IMR-90 (cell line): Measurements from ENCODE around the gene AHI1. TPM values are rescaled to one million over a fixed set of nuclear protein-coding genes. Genes with fewer than 3 reads are reported as not detected.

Experiments used
- ATAC-seq: fragments of 200-7000 bp; cut with Tn5 transposase; 2 replicates; pipeline ENCODE4 v1.9.1; 2020; ENCODE audit warnings: low read depth, mild to moderate bottlenecking, moderate library complexity
- BruUV-seq: library from RNA; stranded (reverse); fragments of 400-500 nt; replicated peaks from 2 replicates; lab custom pipeline; 2021; lab: Mats Ljungman, UMichigan
- CTCF ChIA-PET: fragments of 300-600 bp; formaldehyde crosslinking; extraction: SDS; loops from one replicate; lab custom pipeline; 2021; ENCODE audit warnings: antibody characterized with exemption; lab: Yijun Ruan, JAX
- POLR2A ChIA-PET: fragments of 300-600 bp; sonication (Branson Sonifier 250); formaldehyde crosslinking; loops from one replicate; lab custom pipeline; 2022; ENCODE audit warnings: antibody characterized with exemption; ENCODE audit not compliant: unreplicated experiment; lab: Charles Lee
- DNase-seq: peaks from one replicate; pipeline ENCODE4 v3.0.0; 2013
- H2AFZ ChIP-seq: replicated peaks from 2 replicates; pipeline ENCODE3; 2013; ENCODE audit warnings: low read length, mild to moderate bottlenecking; ENCODE audit not compliant: poor library complexity
- H2AK5ac ChIP-seq: 2 replicates; pipeline ENCODE4 v1.6.1; 2013; ENCODE audit warnings: low read depth, low read length, inconsistent platforms
- H2AK9ac ChIP-seq: replicated peaks from 2 replicates; pipeline ENCODE3; 2013; ENCODE audit warnings: mild to moderate bottlenecking, low read depth, low read length, moderate library complexity; ENCODE audit not compliant: poor library complexity
- H2BK120ac ChIP-seq: 2 replicates; pipeline ENCODE4 v1.6.1; 2013; ENCODE audit warnings: low read depth, low read length, inconsistent platforms
- H2BK15ac ChIP-seq: 3 replicates; pipeline ENCODE4 v1.6.1; 2013; ENCODE audit warnings: low read depth, low read length, inconsistent platforms
- H2BK20ac ChIP-seq: 2 replicates; pipeline ENCODE4 v1.6.1; 2013; ENCODE audit warnings: low read depth, mild to moderate bottlenecking, inconsistent platforms, low read length, moderate library complexity
- H2BK5ac ChIP-seq: 2 replicates; pipeline ENCODE4 v1.6.1; 2013; ENCODE audit warnings: mild to moderate bottlenecking, low read depth, low read length, inconsistent platforms; ENCODE audit not compliant: poor library complexity, severe bottlenecking
- H3K14ac ChIP-seq: replicated peaks from 2 replicates; pipeline ENCODE4 v1.6.1; 2013; ENCODE audit warnings: low read depth, low read length, inconsistent platforms
- H3K18ac ChIP-seq: 2 replicates; pipeline ENCODE4 v1.6.1; 2013; ENCODE audit warnings: low read depth, low read length, control low read depth
- H3K23ac ChIP-seq: 2 replicates; pipeline ENCODE4 v1.6.1; 2013; ENCODE audit warnings: low read depth, low read length, inconsistent platforms
- H3K27ac ChIP-seq: 2 replicates; pipeline ENCODE4 v1.5.1; 2013; ENCODE audit warnings: mild to moderate bottlenecking, control low read depth, low read length; ENCODE audit not compliant: insufficient read depth
- H3K27me3 ChIP-seq: 2 replicates; pipeline ENCODE4 v1.6.1; 2013; ENCODE audit warnings: low read length; ENCODE audit not compliant: control insufficient read depth, insufficient read depth
- H3K36me3 ChIP-seq: 2 replicates; pipeline ENCODE4 v1.6.1; 2013; ENCODE audit warnings: low read length, mixed read lengths; ENCODE audit not compliant: control insufficient read depth, insufficient read depth
- H3K4ac ChIP-seq: 2 replicates; pipeline ENCODE4 v1.6.1; 2013; ENCODE audit warnings: low read depth, low read length, inconsistent platforms
- H3K4me1 ChIP-seq: 2 replicates; pipeline ENCODE4 v1.6.1; 2013; ENCODE audit warnings: low read length, mixed read lengths; ENCODE audit not compliant: control insufficient read depth, insufficient read depth
- H3K4me2 ChIP-seq: 2 replicates; pipeline ENCODE4 v1.6.1; 2013; ENCODE audit warnings: low read depth, mild to moderate bottlenecking, control low read depth, low read length, moderate library complexity
- H3K4me3 ChIP-seq: 2 replicates; pipeline ENCODE4 v1.5.1; 2013; ENCODE audit warnings: low read depth, mild to moderate bottlenecking, control low read depth, low read length, moderate library complexity; ENCODE audit not compliant: insufficient read depth
- H3K56ac ChIP-seq: 2 replicates; pipeline ENCODE4 v1.6.1; 2013; ENCODE audit warnings: low read length, inconsistent platforms; ENCODE audit not compliant: insufficient read depth; ENCODE audit errors: extremely low read depth
- H3K79me1 ChIP-seq, 2 experiments: 2 replicates each; pipeline ENCODE4 v1.6.1; 2013; ENCODE audit warnings: low read length in 2 of 2, inconsistent platforms in 1 of 2, low read depth in 1 of 2
- H3K9ac ChIP-seq: 2 replicates; pipeline ENCODE4 v1.6.1; 2013; ENCODE audit warnings: low read depth, low read length, control low read depth
- H3K9me1 ChIP-seq: 2 replicates; pipeline ENCODE4 v1.6.1; 2013; ENCODE audit warnings: low read length, inconsistent platforms; ENCODE audit not compliant: insufficient read depth
- H3K9me3 ChIP-seq: 2 replicates; pipeline ENCODE4 v1.6.1; 2013; ENCODE audit warnings: low read length; ENCODE audit not compliant: control insufficient read depth, insufficient read depth
- H4K20me1 ChIP-seq: 2 replicates; pipeline ENCODE4 v1.6.1; 2013; ENCODE audit warnings: low read length, inconsistent platforms; ENCODE audit not compliant: insufficient read depth
- H4K5ac ChIP-seq: 2 replicates; pipeline ENCODE4 v1.6.1; 2013; ENCODE audit warnings: mild to moderate bottlenecking, low read depth, low read length, control low read depth
- H4K8ac ChIP-seq, 2 experiments: 2 replicates each; pipeline ENCODE4 v1.6.1; 2013; ENCODE audit warnings: low read depth in 2 of 2, low read length in 2 of 2, control low read depth in 1 of 2, inconsistent platforms in 1 of 2
- H4K91ac ChIP-seq: 2 replicates; pipeline ENCODE4 v1.6.1; 2013; ENCODE audit warnings: low read depth, low read length, inconsistent platforms; ENCODE audit not compliant: insufficient read depth
- WGBS, 2 experiments: methylation state at CpG; one replicate each; pipeline versions ENCODE4 v1.1.5 to v1.1.7; 2013; ENCODE audit warnings: missing lambda C conversion rate in 2 of 2; ENCODE audit not compliant: insufficient read length in 1 of 2; ENCODE audit errors: extremely low coverage in 2 of 2; 5-methylcytosine and 5-hydroxymethylcytosine counted together
- dilution Hi-C: fragments of 300-500 bp; cut with HindIII; formaldehyde crosslinking; loops from one replicate; pipeline ENCODE4 v1.14.3; 2018; ENCODE audit warnings: low sequenced_read_pairs; ENCODE audit not compliant: unreplicated experiment
- in situ Hi-C: fragments of 300-500 bp; cut with MboI; formaldehyde crosslinking; loops from 3 replicates; pipeline ENCODE4 v1.14.3; 2019; ENCODE audit warnings: low sequenced_read_pairs, inconsistent platforms, mixed read lengths
- intact Hi-C: fragments of 100-400 bp; cut with micrococcal nuclease; formaldehyde crosslinking; loops from 2 replicates; pipeline ENCODE4 v1.10.0; 2022
- polyA plus RNA-seq, 3 experiments: library from polyadenylated mRNA; depleted of rRNA; stranded (reverse); fragments of >200 nt; gene quantifications; 2 replicates each; pipeline ENCODE4 v1.2.3, GENCODE V29; 2012; ENCODE audit warnings: low replicate concordance in 1 of 3
- total RNA-seq: library from RNA; depleted of rRNA; stranded (reverse); fragments of >200 nt; gene quantifications from 2 replicates; pipeline ENCODE4 v1.2.3, GENCODE V29; 2012
- TF ChIP-seq, protein P1 (sequence below): fragments of 150-350 bp; IDR thresholded peaks from 2 replicates; pipeline ENCODE4 v1.6.1; 2016; ENCODE audit warnings: low read depth, mild to moderate bottlenecking, low read length, moderate library complexity, borderline replicate concordance

Gene AHI1
- total and polyA plus RNA-seq, 2 of the 4 experiments (the other 2 are of a cell fraction): 9.5 to 19.4 TPM

- no TSS peak for BruUV-seq
- Histone ChIP-seq H3K4ac (no peak overlapping the region), H3K27ac (no peak overlapping the region), H2AK9ac (no peak overlapping the region), H2BK15ac (no peak overlapping the region), H3K27me3 (peaks cover 10% of the 10 kb centered on the region), H3K9me1 (no peaks in the 10 kb centered on the region), H4K20me1 (no peaks in the 10 kb centered on the region), H2AFZ (no peak overlapping the region), H4K5ac (no peak overlapping the region), H3K23ac (no peak overlapping the region), H3K4me1 (no peaks in the 10 kb centered on the region), H3K4me3 (no peak overlapping the region), H3K9ac (no peak overlapping the region), H3K56ac (no peak overlapping the region), H3K4me2 (no peak overlapping the region), H4K91ac (no peak overlapping the region), H3K14ac (no peak overlapping the region), H3K18ac (no peak overlapping the region), H3K9me3 (no peaks in the 10 kb centered on the region), H2BK5ac (no peak overlapping the region), H2BK120ac (no peak overlapping the region), H2AK5ac (no peak overlapping the region), H4K8ac (no peak overlapping the region), H3K79me1 (no peaks in the 10 kb centered on the region), H2BK20ac (no peak overlapping the region), H3K36me3 (no peaks in the 10 kb centered on the region)
- whole genome bisulfite sequencing, 2 experiments: no CpG with 5 or more reads among the region's 1 CpG
- intact Hi-C loops: no loop called here
- CTCF ChIA-PET: no interaction called here
- in situ Hi-C loops: no loop called here
- DNase-seq: no peak
- TF ChIP-seq, protein P1, sequence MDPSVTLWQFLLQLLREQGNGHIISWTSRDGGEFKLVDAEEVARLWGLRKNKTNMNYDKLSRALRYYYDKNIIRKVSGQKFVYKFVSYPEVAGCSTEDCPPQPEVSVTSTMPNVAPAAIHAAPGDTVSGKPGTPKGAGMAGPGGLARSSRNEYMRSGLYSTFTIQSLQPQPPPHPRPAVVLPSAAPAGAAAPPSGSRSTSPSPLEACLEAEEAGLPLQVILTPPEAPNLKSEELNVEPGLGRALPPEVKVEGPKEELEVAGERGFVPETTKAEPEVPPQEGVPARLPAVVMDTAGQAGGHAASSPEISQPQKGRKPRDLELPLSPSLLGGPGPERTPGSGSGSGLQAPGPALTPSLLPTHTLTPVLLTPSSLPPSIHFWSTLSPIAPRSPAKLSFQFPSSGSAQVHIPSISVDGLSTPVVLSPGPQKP: no peak
- no peak for ATAC-seq
- dilution Hi-C loops: no loop called here
- POLR2A ChIA-PET: no interaction called here
Measured at GRCh38 chr6:135234492-135234780, 263.1 kb downstream of the AHI1 start.
